DOHH2 (cell line): ENCODE measurements around the gene ALPG.

Experiments used
- H3F3A ChIP-seq: fragments of 200-600 bp; sonication (generic), shearing (Covaris generic); 2 replicates; pipeline ENCODE4 v1.6.0; 2016; ENCODE audit warnings: antibody characterized with exemption, mild to moderate bottlenecking; ENCODE audit not compliant: control insufficient read depth, insufficient read depth
- H3K27ac ChIP-seq: fragments of 200-600 bp; sonication (generic); 2 replicates; pipeline ENCODE4 v1.5.1; 2014; ENCODE audit warnings: low read depth, mild to moderate bottlenecking, low read length, moderate library complexity
- H3K27me3 ChIP-seq: fragments of 200-600 bp; sonication (generic); 2 replicates; pipeline ENCODE4 v1.6.1; 2014; ENCODE audit warnings: mild to moderate bottlenecking, low read length, mixed read lengths; ENCODE audit not compliant: control insufficient read depth
- H3K36me3 ChIP-seq: fragments of 200-600 bp; sonication (generic); 2 replicates; pipeline ENCODE4 v1.6.1; 2014; ENCODE audit warnings: mild to moderate bottlenecking, low read length, moderate library complexity, mixed read lengths; ENCODE audit not compliant: control insufficient read depth
- H3K4me1 ChIP-seq: fragments of 200-600 bp; sonication (generic); 2 replicates; pipeline ENCODE4 v1.6.1; 2014; ENCODE audit warnings: mild to moderate bottlenecking, low read length, mixed read lengths; ENCODE audit not compliant: control insufficient read depth
- H3K4me2 ChIP-seq: fragments of 200-600 bp; sonication (generic); 2 replicates; pipeline ENCODE4 v1.6.0; 2014; ENCODE audit warnings: mild to moderate bottlenecking, low read length, moderate library complexity
- H3K4me3 ChIP-seq: fragments of 200-600 bp; sonication (generic); 2 replicates; pipeline ENCODE4 v1.5.1; 2014; ENCODE audit warnings: mild to moderate bottlenecking, low read length, mixed read lengths
- H3K79me2 ChIP-seq: fragments of 200-600 bp; sonication (generic); 2 replicates; pipeline ENCODE4 v1.6.1; 2014; ENCODE audit warnings: mild to moderate bottlenecking, low read length, mixed read lengths; ENCODE audit not compliant: control insufficient read depth
- H3K9me2 ChIP-seq: fragments of 200-600 bp; sonication (generic); replicated peaks from 2 replicates; pipeline ENCODE4 v1.6.1; 2014; ENCODE audit warnings: mild to moderate bottlenecking, low read length, mixed read lengths; ENCODE audit not compliant: control insufficient read depth
- H3K9me3 ChIP-seq: fragments of 200-600 bp; sonication (generic); 2 replicates; pipeline ENCODE4 v1.6.1; 2014; ENCODE audit warnings: antibody characterized with exemption, low read length, mixed read lengths; ENCODE audit not compliant: control insufficient read depth, insufficient read depth
- H4K20me1 ChIP-seq: fragments of 200-600 bp; sonication (generic); 2 replicates; pipeline ENCODE4 v1.6.0; 2014; ENCODE audit warnings: low read depth, mild to moderate bottlenecking, antibody characterized with exemption, low read length, moderate library complexity; ENCODE audit not compliant: control insufficient read depth, insufficient read depth
- EZH2phosphoT487 ChIP-seq: fragments of 200-600 bp; sonication (generic); IDR thresholded peaks from 2 replicates; pipeline ENCODE4 v1.6.1; 2017; ENCODE audit warnings: borderline replicate concordance, mild to moderate bottlenecking, antibody characterized with exemption, low read length, moderate library complexity, mixed read lengths
- TF ChIP-seq, protein P1 (sequence below): fragments of 200-600 bp; sonication (generic); IDR thresholded peaks from one replicate; pipeline ENCODE4 v1.5.1; 2014; ENCODE audit warnings: antibody characterized with exemption, mild to moderate bottlenecking, low read depth, low read length; ENCODE audit not compliant: poor library complexity, severe bottlenecking

ALPG gene

DNA sequence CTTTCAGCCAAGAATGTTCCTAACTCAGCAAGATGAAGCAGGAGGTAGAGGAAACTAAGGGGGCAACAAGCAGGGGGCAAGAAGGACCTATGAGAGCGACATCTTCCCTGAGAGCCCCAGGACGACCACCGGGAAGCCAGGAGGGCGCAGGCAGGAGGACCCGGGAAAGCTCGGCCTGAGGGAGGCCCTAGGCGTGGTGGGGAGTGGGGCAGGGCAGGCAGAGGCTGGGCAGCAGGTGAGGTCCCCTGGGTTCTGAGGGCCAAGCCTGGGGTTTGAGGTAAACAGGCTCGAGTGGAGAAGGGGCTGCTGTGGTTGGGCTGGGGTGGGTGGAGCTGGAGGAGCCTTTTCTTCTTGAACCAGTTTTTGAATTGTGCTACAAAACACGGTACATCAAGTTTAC is 48.0 kb downstream of the ALPG start:
- no peak overlapping the region for H3K27ac ChIP-seq
- H3K9me3 ChIP-seq = no peaks in the 10 kb centered on the region

DNA sequence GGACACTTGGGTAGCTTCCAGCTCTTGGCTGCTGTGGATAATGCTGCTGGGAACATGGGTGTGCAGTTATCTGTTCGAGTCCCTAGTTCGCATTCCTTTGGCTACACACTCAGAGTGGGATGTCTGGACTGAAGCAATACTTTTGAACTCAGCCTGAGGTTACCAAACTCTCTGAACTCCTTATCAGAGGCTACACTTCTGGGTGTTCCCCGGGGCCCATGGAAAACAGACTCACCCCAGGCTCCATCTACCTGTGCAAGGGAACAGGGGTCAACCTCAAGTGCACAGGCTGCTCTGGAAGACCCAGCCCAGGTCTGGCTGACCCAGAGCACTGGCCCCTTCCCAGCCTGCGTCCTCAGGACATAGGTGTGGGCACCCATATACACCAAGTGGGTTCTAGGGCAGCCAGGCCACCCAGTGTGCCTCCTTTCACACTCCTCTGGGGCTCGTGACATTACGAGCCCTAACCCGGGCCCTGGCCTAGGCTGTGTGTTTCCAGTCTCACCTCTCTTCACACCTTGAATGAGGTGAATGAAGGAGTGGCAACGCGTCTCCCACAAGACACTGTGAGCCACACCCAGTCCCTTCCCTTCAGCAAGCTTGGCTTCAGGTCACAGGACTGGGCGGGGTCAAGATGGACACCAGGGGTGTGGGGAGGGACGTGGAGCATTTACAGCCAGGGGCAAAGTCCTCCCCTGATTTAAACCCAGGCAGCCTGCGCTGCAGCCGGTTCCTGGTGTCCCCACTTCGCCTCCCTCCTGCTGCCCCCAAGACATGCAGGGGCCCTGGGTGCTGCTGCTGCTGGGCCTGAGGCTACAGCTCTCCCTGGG is 49.0 kb downstream of the ALPG start, which contains the start of gene ALPI:
Gene ALPI, plus strand, starts transcription at position 728 of the 830 bp plus-strand sequence. Its CDS starts 47 bp downstream, at position 775.
- Histone ChIP-seq H3K27ac (no peak within 1 kb of the TSS), H3K4me3 (no peak within 1 kb of the TSS), H3K4me1 (peaks cover 4% of the 10 kb centered on the region)

More for the DNA sequence above, 48.0 kb downstream of the ALPG start:
- Histone ChIP-seq H3F3A (peaks cover 3% of the 10 kb centered on the region; the same call in 1 of the 2 replicates), H3K4me3 (no peak overlapping the region), H3K4me2 (no peak overlapping the region), H3K36me3 (no peaks in the 10 kb centered on the region), H3K79me2 (no peaks in the 10 kb centered on the region), H3K4me1 (peaks cover 7% of the 10 kb centered on the region), H3K9me2 (no peaks in the 10 kb centered on the region), H4K20me1 (no peaks in the 10 kb centered on the region), H3K27me3 (no peaks in the 10 kb centered on the region)
- TF ChIP-seq, protein P1, sequence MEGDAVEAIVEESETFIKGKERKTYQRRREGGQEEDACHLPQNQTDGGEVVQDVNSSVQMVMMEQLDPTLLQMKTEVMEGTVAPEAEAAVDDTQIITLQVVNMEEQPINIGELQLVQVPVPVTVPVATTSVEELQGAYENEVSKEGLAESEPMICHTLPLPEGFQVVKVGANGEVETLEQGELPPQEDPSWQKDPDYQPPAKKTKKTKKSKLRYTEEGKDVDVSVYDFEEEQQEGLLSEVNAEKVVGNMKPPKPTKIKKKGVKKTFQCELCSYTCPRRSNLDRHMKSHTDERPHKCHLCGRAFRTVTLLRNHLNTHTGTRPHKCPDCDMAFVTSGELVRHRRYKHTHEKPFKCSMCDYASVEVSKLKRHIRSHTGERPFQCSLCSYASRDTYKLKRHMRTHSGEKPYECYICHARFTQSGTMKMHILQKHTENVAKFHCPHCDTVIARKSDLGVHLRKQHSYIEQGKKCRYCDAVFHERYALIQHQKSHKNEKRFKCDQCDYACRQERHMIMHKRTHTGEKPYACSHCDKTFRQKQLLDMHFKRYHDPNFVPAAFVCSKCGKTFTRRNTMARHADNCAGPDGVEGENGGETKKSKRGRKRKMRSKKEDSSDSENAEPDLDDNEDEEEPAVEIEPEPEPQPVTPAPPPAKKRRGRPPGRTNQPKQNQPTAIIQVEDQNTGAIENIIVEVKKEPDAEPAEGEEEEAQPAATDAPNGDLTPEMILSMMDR = no peak
- TF ChIP-seq EZH2phosphoT487 = no peak

DNA sequence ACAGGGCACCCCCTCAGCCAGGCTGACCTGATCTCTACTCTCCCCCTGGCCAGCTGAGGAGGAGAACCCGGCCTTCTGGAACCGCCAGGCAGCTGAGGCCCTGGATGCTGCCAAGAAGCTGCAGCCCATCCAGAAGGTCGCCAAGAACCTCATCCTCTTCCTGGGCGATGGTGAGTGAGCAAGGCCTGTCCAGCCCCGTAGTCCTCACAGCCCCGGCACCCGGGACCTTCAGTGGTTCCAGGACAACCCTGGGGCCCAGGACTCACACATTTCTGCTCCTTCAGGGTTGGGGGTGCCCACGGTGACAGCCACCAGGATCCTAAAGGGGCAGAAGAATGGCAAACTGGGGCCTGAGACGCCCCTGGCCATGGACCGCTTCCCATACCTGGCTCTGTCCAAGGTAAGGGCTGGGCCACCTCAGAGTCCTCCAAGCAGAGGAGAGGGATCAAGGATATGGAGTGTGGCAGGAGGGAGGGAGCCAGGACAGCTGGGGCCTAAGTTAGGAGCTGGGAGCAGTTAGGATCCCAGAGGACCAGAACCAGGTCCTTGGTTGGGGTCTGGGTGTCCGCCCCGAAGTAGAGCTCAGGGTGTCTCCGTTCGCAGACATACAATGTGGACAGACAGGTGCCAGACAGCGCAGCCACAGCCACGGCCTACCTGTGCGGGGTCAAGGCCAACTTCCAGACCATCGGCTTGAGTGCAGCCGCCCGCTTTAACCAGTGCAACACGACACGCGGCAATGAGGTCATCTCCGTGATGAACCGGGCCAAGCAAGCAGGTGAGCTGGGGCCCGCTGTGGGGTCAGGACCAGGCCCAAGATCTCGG is 49.9 kb downstream of the ALPG start:
- H3F3A ChIP-seq = peaks cover 6% of the 10 kb centered on the region
- no peaks in the 10 kb centered on the region for H3K36me3 ChIP-seq
- no peak for TF ChIP-seq EZH2phosphoT487
- TF ChIP-seq, protein P1 = no peak
- H3K9me2 ChIP-seq = no peaks in the 10 kb centered on the region
- no peaks in the 10 kb centered on the region for H3K27me3 ChIP-seq
- no peaks in the 10 kb centered on the region for H3K79me2 ChIP-seq
- peaks cover 12% of the 10 kb centered on the region for H3K4me1 ChIP-seq
- no peak overlapping the region for H3K4me3 ChIP-seq
- H3K27ac ChIP-seq = no peak overlapping the region
- no peaks in the 10 kb centered on the region for H3K9me3 ChIP-seq
- H3K4me2 ChIP-seq = no peak overlapping the region
- no peaks in the 10 kb centered on the region for H4K20me1 ChIP-seq

More for the DNA sequence above, 49.0 kb downstream of the ALPG start, which contains the start of gene ALPI:
- H3K4me2 ChIP-seq = no peak within 1 kb of the TSS
- no peaks in the 10 kb centered on the region for H3K9me3 ChIP-seq
- no peaks in the 10 kb centered on the region for H3K9me2 ChIP-seq
- H3K27me3 ChIP-seq = no peaks in the 10 kb centered on the region
- no peak for TF ChIP-seq EZH2phosphoT487
- TF ChIP-seq, protein P1 = no peak
- peaks cover 6% of the 10 kb centered on the region for H3F3A ChIP-seq
- no peaks in the 10 kb centered on the region for H3K36me3 ChIP-seq
- no peaks in the 10 kb centered on the region for H3K79me2 ChIP-seq
- no peaks in the 10 kb centered on the region for H4K20me1 ChIP-seq
